TTC549 (cell line): Measurements from ENCODE around the gene RACK1.
"Not testable (repeated sequence)": the region's sequence is repeated elsewhere in the genome, so short reads cannot be mapped to it uniquely, and the experiment has no call there.

Experiments used
- FAIRE-seq: peaks from 2 replicates; lab custom pipeline; 2012; peaks lifted over from hg19 to GRCh38; lab: Jason Lieb, UNC

RACK1 gene

GRCh38 chr5:181243564-181244343 lies at the start of gene RACK1:
Gene RACK1, minus strand, starts transcription at chr5:181243906. Its CDS starts 106 bp downstream, at chr5:181243800.
- FAIRE-seq, result no peak

- FAIRE-seq, result not testable (repeated sequence)
Observed at GRCh38 chr5:181287331-181287730, 43.6 kb upstream of the RACK1 start.

GRCh38 chr5:181285962-181286705 lies 42.4 kb upstream of the RACK1 start:
- not testable (repeated sequence) for FAIRE-seq

GRCh38 chr5:181283841-181284755 lies 40.4 kb upstream of the RACK1 start:
- FAIRE-seq, result not testable (repeated sequence)

GRCh38 chr5:181283347-181283746 lies 39.6 kb upstream of the RACK1 start:
- FAIRE-seq, result no peak

GRCh38 chr5:181282874-181283273 lies 39.2 kb upstream of the RACK1 start:
- FAIRE-seq, result no peak

- not testable (repeated sequence) for FAIRE-seq
Observed at GRCh38 chr5:181282415-181282814, 38.7 kb upstream of the RACK1 start.

- FAIRE-seq, result no peak
Observed at GRCh38 chr5:181281984-181282316, 38.2 kb upstream of the RACK1 start.

- no peak for FAIRE-seq
Observed at GRCh38 chr5:181281077-181281983, 37.6 kb upstream of the RACK1 start.

GRCh38 chr5:181280251-181280762 lies 36.6 kb upstream of the RACK1 start:
- FAIRE-seq, result no peak

GRCh38 chr5:181273433-181273744 lies 29.7 kb upstream of the RACK1 start:
- not testable (repeated sequence) for FAIRE-seq

GRCh38 chr5:181271081-181271480 lies 27.4 kb upstream of the RACK1 start:
- FAIRE-seq, result no peak

- not testable (repeated sequence) for FAIRE-seq
Observed at GRCh38 chr5:181267907-181268306, 24.2 kb upstream of the RACK1 start.

- FAIRE-seq, result not testable (repeated sequence)
Observed at GRCh38 chr5:181267291-181267904, 23.7 kb upstream of the RACK1 start.

- no peak for FAIRE-seq
Observed at GRCh38 chr5:181265092-181265671, 21.5 kb upstream of the RACK1 start.

GRCh38 chr5:181263633-181264032 lies 19.9 kb upstream of the RACK1 start:
- FAIRE-seq, result no peak

- no peak for FAIRE-seq
Observed at GRCh38 chr5:181261320-181262049, 17.8 kb upstream of the RACK1 start.

GRCh38 chr5:181260720-181261319 lies 17.1 kb upstream of the RACK1 start, which contains the start of gene TRIM52:
Gene TRIM52, minus strand, starts transcription at chr5:181261143. Its CDS starts 330 bp downstream, at chr5:181260813.
- FAIRE-seq, result no peak
